Neural cell (in vitro differentiated cells): ENCODE measurements around the gene IL15RA. TPM values are rescaled to one million over a fixed set of nuclear protein-coding genes. Genes with fewer than 3 reads are reported as not detected.

ENCODE experiments used
- H2AFZ ChIP-seq: fragments of 200-600, 300-800 bp; sonication (generic), shearing (Covaris generic); 2 replicates; pipeline ENCODE4 v1.6.0; 2014; ENCODE audit warnings: low read depth, mild to moderate bottlenecking, antibody characterized with exemption, low read length, moderate library complexity
- H3F3A ChIP-seq: fragments of 200-600 bp; shearing (Covaris generic); 2 replicates; pipeline ENCODE4 v1.6.1; 2016; ENCODE audit warnings: mild to moderate bottlenecking, moderate library complexity, mixed read lengths, antibody characterized with exemption, low read length; ENCODE audit not compliant: insufficient read depth, poor library complexity, severe bottlenecking
- H3K27ac ChIP-seq: fragments of 200-600, 300-800 bp; sonication (generic), shearing (Covaris generic); 2 replicates; pipeline ENCODE4 v1.5.1; 2014; ENCODE audit warnings: mild to moderate bottlenecking, low read length, moderate library complexity
- H3K27me3 ChIP-seq: fragments of 300-800, 200-600 bp; sonication (generic), shearing (Covaris generic); 2 replicates; pipeline ENCODE4 v1.6.0; 2014; ENCODE audit warnings: mild to moderate bottlenecking, low read depth, low read length, moderate library complexity; ENCODE audit not compliant: insufficient read depth
- H3K36me3 ChIP-seq: fragments of 300-800, 200-600 bp; sonication (generic), shearing (Covaris generic); 2 replicates; pipeline ENCODE4 v1.5.1; 2014; ENCODE audit warnings: mild to moderate bottlenecking, antibody characterized with exemption, low read length, moderate library complexity; ENCODE audit not compliant: insufficient read depth
- H3K4me2 ChIP-seq: fragments of 300-800, 200-600 bp; sonication (generic), shearing (Covaris generic); 2 replicates; pipeline ENCODE4 v1.6.0; 2014; ENCODE audit warnings: mild to moderate bottlenecking, low read length
- H3K4me3 ChIP-seq: fragments of 300-800, 200-600 bp; sonication (generic), shearing (Covaris generic); 2 replicates; pipeline ENCODE4 v1.5.1; 2014; ENCODE audit warnings: mild to moderate bottlenecking, low read length, moderate library complexity
- H3K79me2 ChIP-seq: fragments of 200-600 bp; shearing (Covaris generic); replicated peaks from 2 replicates; pipeline ENCODE4 v1.6.0; 2014; ENCODE audit warnings: mild to moderate bottlenecking, low read length, moderate library complexity; ENCODE audit not compliant: insufficient read depth
- H3K9ac ChIP-seq: fragments of 300-800, 200-600 bp; sonication (generic), shearing (Covaris generic); 2 replicates; pipeline ENCODE4 v1.6.1; 2016; ENCODE audit warnings: mild to moderate bottlenecking, low read length, mixed read lengths
- H3K9me2 ChIP-seq: fragments of 200-600 bp; shearing (Covaris generic); 2 replicates; pipeline ENCODE4 v1.6.1; 2016; ENCODE audit warnings: mild to moderate bottlenecking, low read length, mixed read lengths; ENCODE audit not compliant: insufficient read depth
- H3K9me3 ChIP-seq: fragments of 200-600, 300-800 bp; sonication (generic), shearing (Covaris generic); 2 replicates; pipeline ENCODE4 v1.6.1; 2016; ENCODE audit warnings: mild to moderate bottlenecking, mixed run types, low read length, moderate library complexity, mixed read lengths
- H4K20me1 ChIP-seq: fragments of 200-600 bp; shearing (Covaris generic); 2 replicates; pipeline ENCODE4 v1.6.1; 2016; ENCODE audit warnings: mild to moderate bottlenecking, mixed run types; ENCODE audit not compliant: insufficient read depth
- EP300 ChIP-seq: fragments of 450-650 bp; conservative IDR thresholded peaks from 2 replicates; pipeline ENCODE4 v1.6.1; 2014; ENCODE audit warnings: antibody characterized with exemption, mild to moderate bottlenecking, moderate library complexity; ENCODE audit not compliant: poor library complexity, severe bottlenecking
- EZH2 ChIP-seq: fragments of 200-600, 300-800 bp; shearing (Covaris generic), sonication (generic); IDR thresholded peaks from 2 replicates; pipeline ENCODE4 v1.6.1; 2014; ENCODE audit warnings: antibody characterized with exemption, low read length, borderline replicate concordance, mild to moderate bottlenecking; ENCODE audit not compliant: insufficient read depth, poor library complexity, severe bottlenecking
- MXI1 ChIP-seq: fragments of 450-650 bp; conservative IDR thresholded peaks from 2 replicates; pipeline ENCODE4 v1.6.1; 2014; ENCODE audit warnings: antibody characterized with exemption, mild to moderate bottlenecking; ENCODE audit not compliant: poor library complexity, severe bottlenecking
- POLR2AphosphoS5 ChIP-seq: IDR thresholded peaks from 2 replicates; pipeline ENCODE4 v1.6.1; 2012
- RAD21 ChIP-seq: fragments of 450-650 bp; conservative IDR thresholded peaks from 2 replicates; pipeline ENCODE4 v1.6.1; 2014; ENCODE audit warnings: antibody characterized with exemption, mild to moderate bottlenecking, moderate library complexity
- SMC3 ChIP-seq: fragments of 450-650 bp; conservative IDR thresholded peaks from 2 replicates; pipeline ENCODE4 v1.6.1; 2014; ENCODE audit warnings: antibody characterized with exemption, mild to moderate bottlenecking, moderate library complexity; ENCODE audit not compliant: poor library complexity
- TAF1 ChIP-seq: IDR thresholded peaks from 2 replicates; pipeline ENCODE4 v1.6.1; 2012; ENCODE audit warnings: low read depth
- polyA plus RNA-seq: library from polyadenylated mRNA; depleted of rRNA; stranded (reverse); fragments of >200 nt; gene quantifications from 2 replicates; pipeline ENCODE4 v1.2.3, GENCODE V29; 2014
- TF ChIP-seq, protein P1 (sequence below): IDR thresholded peaks from 2 replicates; pipeline ENCODE4 v1.6.1; 2012; ENCODE audit warnings: borderline replicate concordance
- TF ChIP-seq, protein P2 (sequence below): fragments of 450-650 bp; IDR thresholded peaks from 2 replicates; pipeline ENCODE4 v1.5.1; 2014; ENCODE audit warnings: antibody characterized with exemption, mild to moderate bottlenecking, moderate library complexity; ENCODE audit not compliant: poor library complexity, severe bottlenecking

The IL15RA gene
- polyA plus RNA-seq, 1 donor from 2014 or later = not detected

DNA sequence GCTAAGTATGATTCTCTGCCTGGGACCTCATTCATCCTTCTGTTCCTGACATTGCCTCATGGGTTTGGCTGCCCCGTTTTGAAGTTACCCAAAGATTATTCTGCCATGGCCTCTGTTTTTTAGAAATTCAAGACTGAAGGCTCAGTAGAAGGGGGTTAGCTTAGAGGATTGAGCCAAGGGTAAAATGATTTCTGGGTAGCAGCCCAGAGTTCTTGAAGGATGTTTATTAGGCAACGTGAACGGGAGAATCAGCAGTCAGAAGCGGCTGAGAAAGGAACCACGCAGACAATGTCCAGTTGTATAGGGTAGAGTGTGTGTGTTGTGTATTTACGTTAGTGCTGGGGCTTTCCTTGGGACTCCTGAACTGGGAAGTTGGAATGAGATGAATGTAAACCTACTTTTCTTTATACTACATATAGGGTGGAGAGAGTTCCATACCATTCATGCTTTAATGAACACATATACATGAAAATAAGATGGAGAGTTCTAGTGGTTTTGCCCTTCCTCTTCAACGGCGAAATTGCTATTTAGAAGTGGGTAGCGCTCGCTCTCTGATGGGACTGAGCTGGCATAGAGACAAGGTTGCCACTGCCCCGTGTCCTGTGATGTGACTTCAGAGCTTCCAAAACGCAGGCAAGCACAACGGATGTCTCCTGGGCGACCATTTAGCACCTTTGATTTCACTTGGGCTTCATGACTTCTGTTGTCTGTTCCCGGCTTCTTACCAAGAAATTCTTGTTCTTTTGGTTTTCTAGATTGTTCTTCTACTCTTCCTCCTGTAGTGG lies 35.0 kb upstream of the IL15RA start:
- H4K20me1 ChIP-seq = no peaks in the 10 kb centered on the region
- no peaks in the 10 kb centered on the region for H3F3A ChIP-seq
- no peaks in the 10 kb centered on the region for H3K36me3 ChIP-seq
- H3K4me3 ChIP-seq = no peak overlapping the region
- H3K79me2 ChIP-seq = no peaks in the 10 kb centered on the region
- H2AFZ ChIP-seq = no peak overlapping the region
- H3K9me2 ChIP-seq = no peaks in the 10 kb centered on the region
- no peaks in the 10 kb centered on the region for H3K27me3 ChIP-seq
- no peaks in the 10 kb centered on the region for H3K9me3 ChIP-seq
- no peak overlapping the region for H3K4me2 ChIP-seq
- no peak overlapping the region for H3K27ac ChIP-seq
- TF ChIP-seq, protein P1, sequence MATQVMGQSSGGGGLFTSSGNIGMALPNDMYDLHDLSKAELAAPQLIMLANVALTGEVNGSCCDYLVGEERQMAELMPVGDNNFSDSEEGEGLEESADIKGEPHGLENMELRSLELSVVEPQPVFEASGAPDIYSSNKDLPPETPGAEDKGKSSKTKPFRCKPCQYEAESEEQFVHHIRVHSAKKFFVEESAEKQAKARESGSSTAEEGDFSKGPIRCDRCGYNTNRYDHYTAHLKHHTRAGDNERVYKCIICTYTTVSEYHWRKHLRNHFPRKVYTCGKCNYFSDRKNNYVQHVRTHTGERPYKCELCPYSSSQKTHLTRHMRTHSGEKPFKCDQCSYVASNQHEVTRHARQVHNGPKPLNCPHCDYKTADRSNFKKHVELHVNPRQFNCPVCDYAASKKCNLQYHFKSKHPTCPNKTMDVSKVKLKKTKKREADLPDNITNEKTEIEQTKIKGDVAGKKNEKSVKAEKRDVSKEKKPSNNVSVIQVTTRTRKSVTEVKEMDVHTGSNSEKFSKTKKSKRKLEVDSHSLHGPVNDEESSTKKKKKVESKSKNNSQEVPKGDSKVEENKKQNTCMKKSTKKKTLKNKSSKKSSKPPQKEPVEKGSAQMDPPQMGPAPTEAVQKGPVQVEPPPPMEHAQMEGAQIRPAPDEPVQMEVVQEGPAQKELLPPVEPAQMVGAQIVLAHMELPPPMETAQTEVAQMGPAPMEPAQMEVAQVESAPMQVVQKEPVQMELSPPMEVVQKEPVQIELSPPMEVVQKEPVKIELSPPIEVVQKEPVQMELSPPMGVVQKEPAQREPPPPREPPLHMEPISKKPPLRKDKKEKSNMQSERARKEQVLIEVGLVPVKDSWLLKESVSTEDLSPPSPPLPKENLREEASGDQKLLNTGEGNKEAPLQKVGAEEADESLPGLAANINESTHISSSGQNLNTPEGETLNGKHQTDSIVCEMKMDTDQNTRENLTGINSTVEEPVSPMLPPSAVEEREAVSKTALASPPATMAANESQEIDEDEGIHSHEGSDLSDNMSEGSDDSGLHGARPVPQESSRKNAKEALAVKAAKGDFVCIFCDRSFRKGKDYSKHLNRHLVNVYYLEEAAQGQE = no peak
- no peak for TF ChIP-seq POLR2AphosphoS5
- no peak for TF ChIP-seq RAD21
- no peak for TF ChIP-seq MXI1
- TF ChIP-seq, protein P2, sequence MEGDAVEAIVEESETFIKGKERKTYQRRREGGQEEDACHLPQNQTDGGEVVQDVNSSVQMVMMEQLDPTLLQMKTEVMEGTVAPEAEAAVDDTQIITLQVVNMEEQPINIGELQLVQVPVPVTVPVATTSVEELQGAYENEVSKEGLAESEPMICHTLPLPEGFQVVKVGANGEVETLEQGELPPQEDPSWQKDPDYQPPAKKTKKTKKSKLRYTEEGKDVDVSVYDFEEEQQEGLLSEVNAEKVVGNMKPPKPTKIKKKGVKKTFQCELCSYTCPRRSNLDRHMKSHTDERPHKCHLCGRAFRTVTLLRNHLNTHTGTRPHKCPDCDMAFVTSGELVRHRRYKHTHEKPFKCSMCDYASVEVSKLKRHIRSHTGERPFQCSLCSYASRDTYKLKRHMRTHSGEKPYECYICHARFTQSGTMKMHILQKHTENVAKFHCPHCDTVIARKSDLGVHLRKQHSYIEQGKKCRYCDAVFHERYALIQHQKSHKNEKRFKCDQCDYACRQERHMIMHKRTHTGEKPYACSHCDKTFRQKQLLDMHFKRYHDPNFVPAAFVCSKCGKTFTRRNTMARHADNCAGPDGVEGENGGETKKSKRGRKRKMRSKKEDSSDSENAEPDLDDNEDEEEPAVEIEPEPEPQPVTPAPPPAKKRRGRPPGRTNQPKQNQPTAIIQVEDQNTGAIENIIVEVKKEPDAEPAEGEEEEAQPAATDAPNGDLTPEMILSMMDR = no peak
- no peak for TF ChIP-seq SMC3
- no peak for TF ChIP-seq EZH2
- no peak for TF ChIP-seq TAF1
- TF ChIP-seq EP300 = no peak
- no peak overlapping the region for H3K9ac ChIP-seq

DNA sequence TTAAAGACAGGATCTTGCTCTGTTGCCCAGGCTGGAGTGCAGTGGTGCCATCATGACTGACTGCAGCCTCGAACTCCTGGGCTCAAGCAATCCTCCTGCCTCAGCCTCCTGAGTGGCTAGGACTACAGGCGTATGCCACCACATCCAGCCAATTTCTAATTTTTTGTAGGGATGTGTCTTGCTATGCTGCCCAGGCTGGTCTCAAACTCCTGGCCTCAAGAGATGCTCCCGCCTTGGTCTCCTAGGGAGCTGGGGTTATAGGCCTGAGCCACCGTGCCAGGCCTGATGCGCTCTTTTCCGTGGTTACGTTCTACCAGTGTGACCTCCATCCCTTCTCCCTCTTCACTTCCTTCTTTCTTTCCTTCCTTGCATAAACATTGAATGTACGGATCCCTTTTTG lies 34.2 kb upstream of the IL15RA start:
- Histone ChIP-seq H3K4me3 (no peak overlapping the region), H3K27me3 (no peaks in the 10 kb centered on the region), H3K9me2 (no peaks in the 10 kb centered on the region), H3K36me3 (no peaks in the 10 kb centered on the region), H2AFZ (no peak overlapping the region), H3K9me3 (no peaks in the 10 kb centered on the region), H3K4me2 (no peak overlapping the region), H3K79me2 (no peaks in the 10 kb centered on the region), H3K9ac (no peak overlapping the region), H4K20me1 (no peaks in the 10 kb centered on the region), H3K27ac (no peak overlapping the region), H3F3A (no peaks in the 10 kb centered on the region)
- TF ChIP-seq, protein P2 = no peak
- TF ChIP-seq MXI1 (no peak), RAD21 (no peak), POLR2AphosphoS5 (no peak), EZH2 (no peak), EP300 (no peak), SMC3 (no peak), TAF1 (no peak)
- TF ChIP-seq, protein P1 = no peak
